IPS-NIHi7 (cell line): ENCODE results near the gene LITAFD.
"Not testable (repeated sequence)": the region's sequence is repeated elsewhere in the genome, so short reads cannot be mapped to it uniquely, and the experiment has no call there.

Experiments
- DNase-seq: peaks from one replicate; pipeline ENCODE4 v3.0.0; 2012; ENCODE audit warnings: mixed read lengths; ENCODE audit errors: extremely low spot score

Gene LITAFD

DNA sequence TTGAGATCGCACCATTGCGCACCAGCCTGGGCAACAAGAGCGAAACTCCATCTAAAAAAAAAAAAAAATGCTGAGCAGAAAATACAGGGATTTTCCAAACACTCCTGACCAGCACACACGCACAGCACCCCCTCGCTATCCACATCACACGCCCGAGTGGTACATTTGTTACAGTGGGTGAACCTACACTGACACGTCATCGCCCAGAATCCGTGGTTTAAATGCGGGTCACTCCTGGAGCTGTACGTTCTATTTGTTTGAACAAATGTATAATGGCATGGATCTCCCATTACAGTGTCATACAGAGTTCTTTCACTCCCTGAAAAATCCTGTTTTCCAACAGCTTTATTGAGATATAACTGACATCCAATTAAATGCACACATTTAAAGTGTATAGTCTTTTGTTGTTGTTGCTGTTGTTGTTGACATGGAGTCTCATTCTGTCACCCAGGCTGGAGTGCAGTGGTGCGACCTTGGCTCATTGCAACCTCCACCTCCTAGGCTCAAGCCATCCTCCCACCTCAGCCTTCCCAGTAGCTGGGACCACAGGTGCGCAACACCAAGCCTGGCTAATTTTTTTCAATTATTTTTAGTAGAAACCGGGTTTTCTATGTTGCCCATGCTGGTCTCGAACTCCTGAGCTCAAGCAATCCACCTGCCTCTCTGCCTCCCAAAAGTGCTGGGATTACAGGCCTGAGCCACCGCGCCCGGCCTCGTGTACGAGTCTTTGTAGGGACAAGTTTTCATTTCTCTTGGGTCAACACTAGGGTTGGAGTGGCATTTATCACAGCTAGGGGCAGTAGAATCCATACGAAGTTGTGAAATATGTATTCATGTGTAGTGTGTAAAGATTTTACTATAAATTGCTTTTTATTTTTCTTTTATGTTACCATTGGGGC is 8.9 kb upstream of the LITAFD start:
- no peak for DNase-seq

DNA sequence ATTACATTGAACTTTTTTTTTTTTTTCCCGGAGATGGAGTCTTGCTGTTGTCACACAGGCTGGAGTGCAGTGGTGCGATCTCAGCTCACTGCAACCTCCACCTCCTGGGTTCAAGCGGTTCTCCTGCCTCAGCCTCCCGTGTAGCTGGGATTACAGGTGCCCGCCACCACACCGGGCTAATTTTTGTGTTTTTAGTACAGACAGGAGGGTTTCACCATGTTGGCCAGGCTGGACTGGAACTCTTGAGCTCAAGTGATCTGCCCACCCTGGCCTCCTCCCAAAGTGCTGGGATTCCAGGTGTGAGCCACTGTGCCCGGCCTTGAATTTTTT is 8.3 kb upstream of the LITAFD start:
- not testable (repeated sequence) for DNase-seq

DNA sequence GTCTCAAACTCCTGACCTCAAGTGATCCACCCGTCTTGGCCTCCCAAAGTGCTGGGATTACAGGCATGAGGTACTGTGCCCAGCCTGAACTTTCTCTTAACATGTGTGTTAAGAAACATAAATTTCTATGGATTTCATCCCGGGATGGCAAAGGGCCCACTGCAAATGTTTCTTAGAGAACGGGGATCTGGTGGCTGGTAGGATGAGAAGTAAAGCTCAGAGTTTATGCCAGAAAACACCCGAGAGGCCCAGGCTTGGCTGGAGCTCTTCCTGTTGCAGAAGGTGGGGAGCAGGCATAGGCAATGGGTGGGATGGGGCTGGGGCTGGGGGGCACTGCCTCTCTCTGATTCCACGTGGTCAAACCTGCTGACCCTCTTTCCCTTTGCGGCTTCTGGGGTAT is 7.8 kb upstream of the LITAFD start:
- DNase-seq = no peak

DNA sequence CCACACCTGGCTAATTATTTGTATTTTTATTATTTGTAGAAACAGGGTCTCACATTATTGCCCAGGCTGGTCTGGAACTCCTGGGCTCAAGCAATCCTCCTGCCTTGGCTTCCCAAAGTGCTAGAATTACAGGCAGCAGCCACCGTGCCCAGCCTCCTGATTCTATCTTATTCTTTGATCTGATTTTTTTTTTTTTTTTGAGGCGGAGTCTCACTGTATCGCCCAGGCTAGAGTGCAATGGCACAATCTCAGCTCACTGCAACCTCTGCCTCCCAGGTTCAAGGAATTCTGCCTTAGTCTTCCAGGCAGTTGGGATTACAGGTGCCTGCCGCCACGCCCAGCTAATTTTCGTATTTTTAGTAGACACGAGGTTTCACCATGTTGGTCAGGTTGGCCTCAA is 6.8 kb upstream of the LITAFD start:
- not testable (repeated sequence) for DNase-seq

DNA sequence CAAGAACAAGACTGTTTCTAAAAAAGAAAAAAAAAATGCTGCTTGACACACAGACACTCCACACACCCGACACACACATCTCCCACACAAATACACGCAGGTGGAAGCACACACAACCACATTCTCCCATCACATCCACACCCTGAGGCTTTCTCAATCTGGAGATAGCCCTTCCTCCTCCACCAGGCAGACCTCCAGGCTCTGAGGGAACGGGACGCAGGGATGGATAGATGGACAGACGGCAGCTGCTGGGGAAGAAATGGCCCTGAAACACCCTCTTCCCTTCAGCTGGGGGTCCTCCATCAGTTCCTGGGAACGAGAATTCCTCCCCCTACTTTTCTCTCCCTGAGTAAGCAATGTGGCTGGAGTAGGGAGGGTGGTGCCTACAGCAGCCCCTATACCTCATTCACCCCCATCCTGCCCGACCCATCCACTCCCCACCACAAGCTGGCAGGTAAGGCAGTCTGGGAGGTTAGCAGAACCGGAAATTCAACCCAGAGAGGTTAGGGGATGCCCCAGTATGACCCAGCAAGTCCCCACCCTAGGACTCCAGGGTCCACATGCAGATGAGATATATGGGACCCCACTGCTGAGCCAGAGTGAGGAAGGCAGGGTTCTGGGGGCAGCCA is 4.1 kb upstream of the LITAFD start:
- no peak for DNase-seq

DNA sequence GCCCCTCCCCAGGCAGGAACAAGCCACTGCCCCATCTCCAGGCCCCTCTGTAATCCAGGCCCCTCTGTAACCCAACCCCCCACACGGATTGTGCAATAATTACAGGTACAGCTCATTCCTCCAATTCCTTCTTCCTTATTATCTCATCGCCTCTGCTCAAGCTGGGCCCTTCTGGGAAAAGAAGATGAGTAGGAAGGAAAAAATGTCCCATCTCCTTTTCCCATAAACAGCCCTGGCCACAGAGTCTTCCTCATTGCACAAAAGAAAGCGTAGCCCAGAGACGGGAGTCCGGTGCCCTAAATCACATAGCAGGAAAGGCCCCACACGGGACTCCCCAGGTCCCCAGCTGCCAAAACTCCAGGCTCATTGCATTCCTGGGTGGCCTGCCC is 3.6 kb upstream of the LITAFD start:
- DNase-seq = no peak

DNA sequence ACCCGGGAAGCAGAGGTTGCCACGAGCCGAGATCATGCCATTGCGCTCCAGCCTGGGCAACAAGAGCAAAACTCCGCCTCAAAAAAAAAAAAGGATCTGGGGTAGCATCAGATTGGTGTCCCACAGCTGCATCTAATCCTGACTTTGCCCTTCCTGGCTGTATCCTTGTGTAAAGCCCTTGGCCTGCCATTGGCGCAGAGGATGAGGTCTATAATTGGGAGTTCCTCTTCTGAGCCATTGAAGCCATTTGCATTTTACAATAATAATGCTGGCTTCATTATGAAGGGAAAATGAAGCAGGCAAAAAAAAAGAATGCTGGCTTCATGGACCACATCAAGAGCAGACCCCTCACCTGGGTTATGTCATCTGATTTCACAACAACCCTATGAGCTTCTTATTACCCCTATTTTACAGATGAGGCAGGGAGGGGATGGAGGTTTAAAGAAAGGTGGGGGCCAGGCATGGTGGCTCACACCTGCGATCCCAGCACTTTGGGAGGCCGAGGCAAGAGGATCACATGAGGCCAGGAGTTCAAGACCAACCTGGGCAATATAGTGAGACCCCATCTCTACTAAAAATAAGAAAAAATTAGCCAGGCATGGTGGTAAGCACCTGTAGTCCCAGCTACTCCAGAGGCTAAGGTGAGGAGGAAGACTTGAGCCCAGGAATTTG is 1.2 kb upstream of the LITAFD start:
- DNase-seq = no peak

DNA sequence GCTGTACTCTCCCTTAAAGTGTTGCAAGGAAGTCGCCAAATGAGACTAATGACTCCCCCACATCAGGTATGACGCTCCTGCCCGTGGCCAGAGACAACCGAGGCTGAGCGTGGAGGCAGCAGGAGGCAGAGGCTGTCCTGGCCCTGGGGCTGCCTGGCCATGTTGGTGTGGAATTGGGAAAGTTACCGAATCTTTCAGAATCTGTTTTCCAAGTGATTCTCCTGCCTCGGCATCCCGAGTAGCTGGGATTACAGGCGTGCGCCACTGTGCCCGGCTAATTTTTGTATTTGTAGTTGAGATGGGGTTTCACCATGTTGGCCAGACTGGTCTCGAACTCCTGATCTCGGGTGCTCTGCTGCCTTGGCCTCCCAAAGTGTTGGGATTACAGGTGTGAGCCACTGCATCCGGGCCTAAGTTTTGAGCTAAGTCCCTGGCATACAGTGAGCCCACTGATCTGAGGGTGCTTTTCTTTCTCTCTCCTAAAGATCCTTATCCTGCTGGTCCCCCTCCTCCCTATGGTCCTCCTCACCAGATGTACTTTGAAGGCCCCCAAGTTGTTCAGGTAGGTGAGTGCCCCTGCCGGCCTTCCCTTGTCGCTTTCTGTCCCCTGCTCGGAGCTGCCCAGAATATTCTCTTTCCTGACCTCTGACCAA is 700 bp downstream of the LITAFD start:
- no peak for DNase-seq

DNA sequence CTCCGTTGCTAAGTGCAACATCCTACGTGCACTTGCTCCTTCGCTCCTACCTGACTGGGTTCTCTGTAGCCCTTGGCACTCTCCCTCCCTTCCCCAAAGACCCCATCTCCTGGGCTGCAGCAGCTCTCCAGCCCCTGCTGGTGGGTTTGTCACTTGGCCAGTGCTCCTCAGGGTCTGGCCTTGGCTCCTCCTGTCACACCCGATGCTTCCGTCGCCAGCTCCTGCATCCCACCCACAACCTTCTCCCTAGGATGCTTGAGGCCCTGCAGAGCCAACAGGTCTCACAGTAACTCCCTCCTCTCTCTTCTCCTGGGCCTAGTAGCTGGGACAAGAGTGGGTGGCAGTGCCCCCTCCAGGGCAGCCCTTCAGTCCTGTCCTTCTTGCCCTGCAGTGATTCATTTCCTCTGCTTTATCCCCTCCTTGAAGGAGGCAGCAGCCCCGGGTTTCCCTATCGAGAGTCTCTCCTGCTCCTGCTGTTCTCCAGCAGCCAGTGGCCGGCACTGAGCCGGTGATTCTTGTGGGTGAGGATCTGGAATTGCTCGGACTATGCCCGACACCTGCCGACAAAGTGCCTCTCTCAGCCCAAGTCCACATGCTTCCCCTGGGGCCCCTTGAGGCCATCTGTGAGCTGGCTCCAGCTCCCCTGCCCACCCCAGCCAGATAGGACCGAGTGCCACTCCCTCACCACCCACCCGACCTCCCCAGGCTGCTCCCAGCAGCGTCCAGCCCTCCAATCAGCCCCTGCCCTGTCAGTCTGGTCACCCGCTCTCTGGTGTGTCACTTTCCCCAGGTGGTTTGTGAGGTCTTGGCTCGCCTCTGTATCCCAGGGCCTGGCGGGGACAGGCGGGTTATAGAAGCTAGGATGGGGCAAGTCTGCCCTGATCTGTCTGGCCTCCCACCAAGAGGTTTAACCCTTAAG is 3.8 kb downstream of the LITAFD start:
- no peak for DNase-seq

DNA sequence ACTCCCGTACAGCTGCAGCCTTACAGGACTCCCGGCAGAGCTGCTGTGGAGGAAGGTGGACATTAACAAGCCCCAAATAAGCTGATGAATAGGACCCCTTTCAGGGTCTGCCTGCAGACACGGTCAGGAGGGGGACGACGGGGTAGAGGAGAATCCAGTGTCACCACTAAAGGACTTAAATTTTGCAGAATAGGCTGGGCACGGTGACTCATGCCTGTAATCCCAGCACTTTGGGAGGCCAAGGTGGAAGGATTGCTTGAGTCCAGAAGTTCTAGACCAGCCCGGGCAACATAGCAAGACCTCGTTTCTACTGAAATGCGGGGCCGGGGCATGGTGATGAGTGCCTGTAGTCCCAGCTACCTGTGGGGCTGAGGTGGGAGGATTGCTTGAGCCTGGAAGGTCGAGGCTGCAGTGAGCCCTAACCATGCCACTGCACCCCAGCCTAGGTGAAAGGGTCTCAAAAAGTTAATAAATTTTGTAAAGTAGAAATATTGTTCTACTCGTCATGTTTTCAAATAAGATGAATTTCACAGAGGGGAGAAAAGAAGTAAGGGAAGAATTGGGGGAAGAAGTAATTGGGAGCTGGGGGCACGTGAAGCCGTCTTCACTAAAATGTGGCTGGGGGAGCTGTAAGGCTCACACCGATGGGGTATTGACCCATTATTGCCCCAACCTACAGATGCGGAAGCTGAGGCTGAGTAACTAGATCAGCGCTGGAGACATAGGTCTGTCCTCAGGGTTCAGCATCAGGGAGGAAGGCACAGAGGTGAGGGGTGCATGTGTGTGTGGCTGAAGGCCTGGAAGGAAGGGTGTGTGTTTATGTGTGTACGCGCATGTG is 4.7 kb downstream of the LITAFD start:
- DNase-seq = no peak

DNA sequence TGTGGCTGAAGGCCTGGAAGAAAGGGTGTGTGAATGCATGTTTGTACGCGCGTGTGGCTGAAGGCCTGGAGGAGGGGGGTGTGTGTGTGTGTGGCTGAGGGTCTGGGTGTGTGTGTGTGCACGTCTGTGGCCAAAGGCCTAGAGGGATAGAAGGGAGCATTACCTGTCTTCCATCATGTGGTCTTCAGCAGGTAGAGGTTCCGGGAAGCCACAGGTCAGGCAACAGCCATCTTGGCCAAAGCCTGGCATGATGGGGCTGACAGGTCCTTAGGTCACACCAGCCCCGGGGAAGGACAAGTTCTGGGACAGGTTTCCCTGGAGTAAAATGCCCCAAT is 5.2 kb downstream of the LITAFD start:
- DNase-seq = no peak

DNA sequence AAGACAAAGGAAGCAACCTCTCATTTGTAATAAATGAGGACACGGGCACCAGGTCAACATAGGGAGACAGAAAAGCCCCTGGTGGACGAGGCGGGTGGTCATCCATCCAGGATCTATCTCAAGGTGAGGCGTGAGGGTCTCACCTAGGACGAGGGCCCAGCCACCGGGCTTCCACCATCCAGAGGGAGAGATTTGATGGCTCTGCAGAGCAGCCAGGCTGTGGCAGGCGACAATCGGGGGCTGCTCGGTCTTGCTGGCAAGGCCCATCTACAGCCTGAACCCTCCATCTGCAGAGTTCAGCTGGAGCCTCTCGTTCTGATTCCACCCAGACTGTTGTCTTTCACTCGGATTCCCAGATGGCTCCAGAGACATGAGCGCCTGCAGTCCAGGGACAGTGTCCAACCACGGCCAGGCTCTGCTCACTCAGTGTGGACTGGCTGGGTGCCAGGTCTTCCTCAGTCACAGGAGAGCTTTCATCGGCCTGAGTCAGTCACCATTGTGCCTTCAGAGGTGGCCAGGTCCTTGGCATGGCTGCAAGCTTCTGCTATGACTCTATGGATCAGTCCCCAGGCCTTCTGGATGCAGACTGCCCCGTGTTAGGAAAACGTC is 5.9 kb downstream of the LITAFD start:
- no peak for DNase-seq

DNA sequence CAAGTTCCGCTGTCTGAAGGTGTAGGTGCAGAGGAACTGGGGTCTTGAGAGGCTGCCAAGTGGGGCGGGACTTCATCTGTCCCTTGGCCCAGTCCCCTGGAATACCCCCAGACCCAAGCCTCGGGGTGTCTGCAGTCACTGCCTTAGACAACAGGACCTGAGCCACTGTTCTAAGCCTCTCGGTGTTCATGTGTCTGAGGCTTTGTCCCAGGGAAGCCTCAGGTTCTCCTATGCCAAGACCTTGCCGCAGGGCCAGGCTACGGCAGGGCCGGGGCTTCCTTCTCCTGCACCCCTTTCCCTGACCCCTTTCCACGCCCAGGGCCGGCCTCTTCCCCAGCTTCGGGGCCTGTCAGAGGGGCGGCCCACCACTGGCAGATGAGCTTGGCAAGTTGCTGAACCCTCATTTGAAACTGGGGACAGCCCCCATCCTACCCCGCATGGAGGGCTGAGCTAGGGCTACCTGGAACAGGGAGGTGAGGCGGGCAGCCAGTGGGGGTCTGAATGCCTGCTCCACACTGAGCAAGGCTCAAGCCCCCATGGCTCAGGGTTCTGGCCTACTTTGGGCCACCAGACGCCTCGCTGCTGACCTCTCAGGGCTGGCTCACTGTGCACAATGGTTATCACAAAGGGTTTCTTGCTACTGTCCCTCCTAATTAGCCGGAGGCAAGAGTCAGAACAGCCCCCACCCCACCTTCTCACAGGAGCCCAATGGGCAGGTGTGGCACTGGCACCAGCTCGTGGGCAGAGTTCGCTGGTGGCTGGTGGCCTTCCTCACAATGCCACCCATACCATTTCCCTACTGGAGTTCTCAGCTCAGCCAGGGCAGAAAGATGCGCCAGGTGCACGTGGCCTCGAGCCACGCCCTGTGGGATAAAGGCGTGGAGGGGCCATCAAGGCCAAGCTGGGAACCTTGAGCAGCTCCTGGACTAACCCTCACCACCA is 7.1 kb downstream of the LITAFD start:
- no peak for DNase-seq

DNA sequence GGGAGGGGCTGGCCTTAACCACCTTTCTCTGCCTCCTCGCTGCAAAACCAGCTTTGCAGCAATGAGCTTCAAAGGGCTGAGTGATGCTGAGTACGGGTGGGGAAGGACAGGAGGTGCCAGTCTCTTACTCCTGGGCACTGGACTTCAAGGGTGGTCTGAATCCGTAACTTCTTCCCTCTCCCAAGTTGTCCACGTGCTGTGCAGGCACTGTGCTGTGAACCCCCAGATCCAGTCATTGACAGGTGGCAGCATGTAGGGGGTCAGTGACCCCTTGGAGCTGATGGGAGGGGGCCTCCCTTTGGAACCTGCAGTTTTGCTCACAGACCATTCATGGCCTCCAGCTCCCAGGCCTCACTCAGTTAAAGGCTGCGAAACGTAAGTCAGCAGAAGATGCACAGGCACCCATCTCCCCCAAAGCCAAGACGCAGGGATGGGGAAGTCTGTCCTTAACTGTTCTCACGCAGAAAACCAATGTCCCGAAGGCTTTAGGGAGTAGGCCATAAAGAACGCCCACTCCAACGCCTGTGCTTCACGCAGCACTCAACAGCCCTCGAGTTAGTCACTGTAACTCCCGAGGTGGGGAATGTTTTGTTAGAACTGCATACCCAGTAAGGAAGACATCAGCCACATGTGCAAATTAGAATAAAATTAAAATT is 7.9 kb downstream of the LITAFD start:
- DNase-seq = no peak

DNA sequence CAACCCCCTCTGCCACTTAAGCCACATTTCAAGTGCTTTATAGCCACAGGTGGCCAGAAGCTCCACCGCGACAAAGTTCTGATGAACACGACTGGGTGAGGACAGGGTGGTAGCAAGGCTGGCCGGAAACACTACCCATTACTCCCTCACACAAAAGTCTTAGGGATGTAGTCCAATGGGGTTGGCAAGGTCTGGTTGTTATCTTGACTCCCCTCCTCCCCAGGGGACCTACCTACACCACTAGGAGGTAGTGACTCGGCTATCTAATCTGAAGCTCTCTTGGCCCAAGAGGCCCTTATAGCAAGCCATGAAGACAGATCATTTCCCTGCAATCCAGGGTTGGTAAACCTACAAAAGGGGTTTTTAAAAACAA is 8.4 kb downstream of the LITAFD start:
- no peak for DNase-seq

DNA sequence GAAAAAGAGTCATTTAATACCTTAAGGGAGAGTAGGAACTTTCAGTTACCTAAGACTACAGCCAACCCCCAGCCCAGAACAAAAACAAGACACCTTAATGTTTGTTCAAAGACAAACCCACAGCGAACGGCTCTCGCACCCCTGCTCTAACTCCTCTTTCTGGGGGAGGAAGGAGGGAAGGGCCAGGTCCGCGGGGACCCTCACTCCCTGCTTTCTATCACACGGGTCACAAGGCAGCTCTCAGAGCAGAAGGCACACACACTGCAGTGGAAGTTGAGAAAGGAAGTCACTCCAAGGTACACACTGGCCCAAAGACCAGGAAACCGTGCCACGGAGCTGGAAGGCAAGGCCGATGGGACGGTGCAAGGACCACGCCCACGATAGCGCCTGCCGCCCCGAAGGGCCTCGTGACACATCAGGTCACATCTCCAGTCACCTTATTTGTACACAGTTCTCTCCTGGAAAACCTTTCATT is 10.0 kb downstream of the LITAFD start:
- no peak for DNase-seq

DNA sequence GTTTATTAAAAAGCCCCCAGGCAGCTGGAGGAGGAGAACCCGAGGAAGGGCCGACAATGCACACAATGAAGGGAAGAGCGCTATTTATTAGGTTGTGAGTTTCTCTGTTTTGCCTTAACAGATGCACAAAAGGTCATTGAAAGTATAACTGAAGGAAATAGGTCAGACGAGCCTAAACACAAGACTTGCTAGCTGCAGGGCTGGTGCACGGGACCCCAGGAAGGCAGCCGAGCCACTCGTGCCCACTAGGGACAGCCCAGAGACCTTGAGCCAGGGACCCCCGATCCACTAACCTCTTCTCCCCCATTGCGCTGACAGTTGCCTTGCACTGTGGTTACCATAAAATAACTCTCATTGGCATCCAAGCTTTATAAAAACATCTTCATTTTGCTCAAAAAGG is 11.3 kb downstream of the LITAFD start:
- no peak for DNase-seq

DNA sequence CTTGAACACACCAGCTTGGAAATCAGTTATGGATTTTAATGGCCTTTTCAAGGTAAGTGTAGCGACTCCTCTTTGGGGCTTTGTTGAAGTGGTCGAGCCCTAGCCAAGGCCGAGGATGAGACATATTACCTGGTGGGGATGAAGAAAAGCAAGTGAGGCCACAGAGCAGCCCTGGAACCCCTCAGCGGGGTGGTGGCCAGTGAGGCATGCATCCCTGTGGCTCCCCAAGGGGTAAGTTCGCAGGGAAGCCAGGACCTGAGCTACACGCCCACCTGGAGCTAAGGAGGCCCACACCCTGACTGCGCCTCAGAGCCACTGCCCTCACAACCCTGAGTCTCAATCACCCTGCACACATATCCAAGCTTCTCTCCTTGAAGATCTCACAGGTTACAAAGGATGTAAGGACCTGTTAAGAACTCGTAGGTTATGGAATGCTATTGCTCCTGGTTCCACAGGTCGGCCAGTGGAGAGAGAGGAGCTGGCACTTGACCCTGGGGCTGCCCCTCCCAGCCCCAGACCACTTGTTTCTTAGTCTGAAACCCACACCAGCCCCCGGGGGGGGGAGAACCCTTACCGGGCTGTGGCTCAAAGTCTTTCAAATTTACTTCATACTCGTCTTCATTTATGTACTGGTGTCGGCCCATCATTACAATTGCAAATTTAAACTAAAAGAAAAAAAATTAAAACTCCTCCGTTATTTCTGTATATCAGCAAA is 12.0 kb downstream of the LITAFD start:
- DNase-seq = no peak
